ENCODE data around the gene AP5S1. TPM values are rescaled to one million over a fixed set of nuclear protein-coding genes. Genes with fewer than 3 reads are reported as not detected.

AP5S1 gene
- polyA plus RNA-seq, 1 of the 3 experiments (the other 2 are of a cell fraction) = 10.3 TPM

DNA sequence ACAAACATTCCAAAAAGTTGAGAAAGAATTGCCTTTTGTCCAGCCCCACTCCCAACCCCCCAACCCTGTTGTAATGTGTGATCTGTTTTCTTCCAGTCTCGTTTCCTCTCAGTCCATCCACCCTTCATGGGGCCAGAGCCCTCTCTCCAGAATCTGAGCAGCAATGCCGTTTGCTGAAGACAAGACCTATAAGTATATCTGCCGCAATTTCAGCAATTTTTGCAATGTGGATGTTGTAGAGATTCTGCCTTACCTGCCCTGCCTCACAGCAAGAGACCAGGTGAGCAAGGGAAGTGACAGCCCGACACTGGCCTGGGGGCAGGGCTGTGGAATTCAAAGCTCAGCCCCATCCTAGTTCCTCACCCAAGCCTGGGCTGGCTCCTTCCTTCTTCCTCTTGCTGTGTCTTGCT is 34.1 kb downstream of the AP5S1 start (continued):
- TF ChIP-seq REST (IDR thresholded peaks at IDR 0.05; ENCODE audit: low read depth, low read length) = no peak
- TF ChIP-seq POLR2AphosphoS5 (IDR thresholded peaks at IDR 0.05; ENCODE audit: low read depth, low read length) = no peak
- no peak for TF ChIP-seq RAD21 (IDR thresholded peaks at IDR 0.05; ENCODE audit: low read length)
- TF ChIP-seq GABPA (IDR thresholded peaks at IDR 0.05; ENCODE audit: low read depth) = no peak

DNA sequence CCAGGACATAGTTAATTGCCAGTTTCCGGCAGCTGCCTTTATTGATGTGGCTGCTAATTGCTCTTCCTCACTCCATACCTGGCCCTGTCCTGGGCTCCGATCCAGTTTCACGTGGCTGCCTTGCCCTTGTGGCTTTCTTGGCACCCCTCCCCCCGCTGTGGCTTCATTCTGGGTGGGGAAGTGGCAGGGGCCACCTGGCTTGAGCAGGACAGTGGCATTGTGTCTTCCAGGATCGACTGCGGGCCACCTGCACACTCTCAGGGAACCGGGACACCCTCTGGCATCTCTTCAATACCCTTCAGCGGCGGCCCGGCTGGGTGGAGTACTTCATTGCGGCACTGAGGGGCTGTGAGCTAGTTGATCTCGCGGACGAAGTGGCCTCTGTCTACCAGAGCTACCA is 37.1 kb downstream of the AP5S1 start:
- Histone ChIP-seq H3K36me3 (replicated peaks in 1 of 2; ENCODE audit: control insufficient read depth in 1 of 2, insufficient read depth in 2 of 2, low read length in 1 of 2) (peaks cover 29 to 44% of the 10 kb centered on the region in 2 experiments), H3K27ac (ENCODE audit: low read depth in 2 of 2, low read length in 1 of 2) (no peak overlapping the region), H3K79me2 (ENCODE audit: insufficient read depth) (peaks cover 16% of the 10 kb centered on the region; the same call in 1 of the 2 replicates), H3K4me3 (ENCODE audit: low read depth in 2 of 2, low read length in 1 of 2) (no peak overlapping the region), H3K9me2 (no peaks in the 10 kb centered on the region), H3K4me2 (no peak overlapping the region), H3F3A (replicated peaks; ENCODE audit: insufficient read depth) (peaks cover 11% of the 10 kb centered on the region), H3K9ac (no peak overlapping the region), H2AFZ (ENCODE audit: low read depth) (no peak overlapping the region), H3K9me3 (no peaks in the 10 kb centered on the region), H3K27me3 (ENCODE audit: insufficient read depth) (no peaks in the 10 kb centered on the region), H3K4me1 (ENCODE audit: control insufficient read depth in 1 of 2, insufficient read depth in 2 of 2, low read depth in 1 of 2, low read length in 1 of 2) (no peaks in the 10 kb centered on the region), H4K20me1 (ENCODE audit: insufficient read depth) (no peaks in the 10 kb centered on the region)
- CTCF ChIA-PET = no interaction called here
- 76% methylated on average over 10 of the region's 14 CpGs for WGBS (ENCODE audit: low lambda C conversion rate)
- TF ChIP-seq RAD21 (IDR thresholded peaks at IDR 0.05; ENCODE audit: low read length) (no peak), TAF1 (IDR thresholded peaks at IDR 0.05; ENCODE audit: borderline replicate concordance, low read depth, low read length) (no peak), ZBTB33 (IDR thresholded peaks at IDR 0.05; ENCODE audit: borderline replicate concordance, low read depth) (no peak), RCOR1 (IDR thresholded peaks at IDR 0.05; ENCODE audit: low read length) (no peak), EZH2phosphoT487 (IDR thresholded peaks at IDR 0.05; ENCODE audit: borderline replicate concordance, low read depth) (no peak), EP300 (IDR thresholded peaks at IDR 0.05; ENCODE audit: borderline replicate concordance in 1 of 2, low read depth in 1 of 2, low read length in 1 of 2) (no peak), RXRA (IDR thresholded peaks at IDR 0.05; ENCODE audit: borderline replicate concordance, low read depth) (no peak), FOXM1 (IDR thresholded peaks at IDR 0.05; ENCODE audit: low read depth) (no peak), JUND (IDR thresholded peaks at IDR 0.05) (no peak), PBX3 (IDR thresholded peaks at IDR 0.05) (no peak), TEAD4 (IDR thresholded peaks at IDR 0.05; ENCODE audit: borderline replicate concordance, insufficient read depth) (no peak), SMC3 (IDR thresholded peaks at IDR 0.05; ENCODE audit: low read depth, low read length) (no peak), POLR2AphosphoS5 (IDR thresholded peaks at IDR 0.05; ENCODE audit: low read depth, low read length) (no peak), NFIC (IDR thresholded peaks at IDR 0.05; ENCODE audit: borderline replicate concordance) (no peak), MEF2A (IDR thresholded peaks at IDR 0.05; ENCODE audit: borderline replicate concordance, low read depth) (no peak)
- TF ChIP-seq, protein P1, sequence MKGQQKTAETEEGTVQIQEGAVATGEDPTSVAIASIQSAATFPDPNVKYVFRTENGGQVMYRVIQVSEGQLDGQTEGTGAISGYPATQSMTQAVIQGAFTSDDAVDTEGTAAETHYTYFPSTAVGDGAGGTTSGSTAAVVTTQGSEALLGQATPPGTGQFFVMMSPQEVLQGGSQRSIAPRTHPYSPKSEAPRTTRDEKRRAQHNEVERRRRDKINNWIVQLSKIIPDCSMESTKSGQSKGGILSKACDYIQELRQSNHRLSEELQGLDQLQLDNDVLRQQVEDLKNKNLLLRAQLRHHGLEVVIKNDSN (IDR thresholded peaks at IDR 0.05; ENCODE audit: borderline replicate concordance, low read depth) = no peak
- TF ChIP-seq, protein P2, sequence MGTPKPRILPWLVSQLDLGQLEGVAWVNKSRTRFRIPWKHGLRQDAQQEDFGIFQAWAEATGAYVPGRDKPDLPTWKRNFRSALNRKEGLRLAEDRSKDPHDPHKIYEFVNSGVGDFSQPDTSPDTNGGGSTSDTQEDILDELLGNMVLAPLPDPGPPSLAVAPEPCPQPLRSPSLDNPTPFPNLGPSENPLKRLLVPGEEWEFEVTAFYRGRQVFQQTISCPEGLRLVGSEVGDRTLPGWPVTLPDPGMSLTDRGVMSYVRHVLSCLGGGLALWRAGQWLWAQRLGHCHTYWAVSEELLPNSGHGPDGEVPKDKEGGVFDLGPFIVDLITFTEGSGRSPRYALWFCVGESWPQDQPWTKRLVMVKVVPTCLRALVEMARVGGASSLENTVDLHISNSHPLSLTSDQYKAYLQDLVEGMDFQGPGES (IDR thresholded peaks at IDR 0.05; ENCODE audit: low read depth, low read length) = no peak
- no peak for DNase-seq
- POLR2A ChIA-PET = no interaction called here

Data from SK-N-SH (cell line).